HUES6 (cell line): ENCODE data around the gene SERGEF.

Experiments
- H3K27ac ChIP-seq: 2 replicates; pipeline ENCODE4 v1.7.0; 2013; ENCODE audit warnings: low read depth, mild to moderate bottlenecking, low read length, inconsistent platforms
- H3K27me3 ChIP-seq: 2 replicates; pipeline ENCODE4 v1.6.1; 2013; ENCODE audit warnings: low read length; ENCODE audit not compliant: control insufficient read depth, insufficient read depth
- H3K36me3 ChIP-seq: 2 replicates; pipeline ENCODE4 v1.6.1; 2013; ENCODE audit warnings: low read length; ENCODE audit not compliant: control insufficient read depth, insufficient read depth
- H3K4me1 ChIP-seq: 2 replicates; pipeline ENCODE4 v1.6.1; 2013; ENCODE audit warnings: low read length; ENCODE audit not compliant: control insufficient read depth, insufficient read depth
- H3K4me3 ChIP-seq: 2 replicates; pipeline ENCODE4 v1.5.1; 2013; ENCODE audit warnings: low read depth, low read length
- H3K9ac ChIP-seq: one replicate; pipeline ENCODE4 v1.6.1; 2013; ENCODE audit warnings: mild to moderate bottlenecking, low read length
- H3K9me3 ChIP-seq: 2 replicates; pipeline ENCODE4 v1.6.1; 2013; ENCODE audit warnings: low read depth, low read length; ENCODE audit not compliant: control insufficient read depth, insufficient read depth

SERGEF gene

GRCh38 chr11:18012906-18013781, at the start of gene SERGEF:
TSS of gene SERGEF (minus strand) at chr11:18013047. CDS start at chr11:18013010, 37 bp downstream.
- H3K27ac ChIP-seq, result no peak within 1 kb of the TSS
- H3K9me3 ChIP-seq, result no peaks in the 10 kb centered on the region
- H3K4me1 ChIP-seq, result peaks cover 7% of the 10 kb centered on the region
- no peaks in the 10 kb centered on the region for H3K36me3 ChIP-seq
- H3K4me3 ChIP-seq, result peak within 1 kb of the TSS; percentile 99
- H3K27me3 ChIP-seq, result peaks cover 26% of the 10 kb centered on the region
- H3K9ac ChIP-seq, result peak within 1 kb of the TSS; percentile 70

DNA sequence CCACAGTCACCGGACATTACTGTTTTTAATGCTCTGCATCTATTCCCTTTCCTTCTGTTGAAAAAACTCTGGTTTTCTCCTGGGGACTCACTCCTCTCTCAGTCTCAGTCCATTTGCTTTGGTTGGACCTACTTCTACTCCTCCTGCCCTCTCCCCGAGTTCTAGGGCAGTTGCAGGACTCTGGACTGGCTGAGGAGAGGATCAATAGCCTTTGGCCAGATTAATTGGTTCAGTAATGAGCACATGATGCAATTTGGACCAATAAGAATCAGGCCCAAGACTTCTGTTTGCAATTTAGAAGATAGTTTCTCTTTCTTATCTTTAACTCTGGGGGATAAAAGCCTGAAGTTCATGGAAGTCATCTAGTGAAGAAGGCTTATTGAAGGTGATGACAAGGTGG, 48.5 kb upstream of the SERGEF start:
- H3K9ac ChIP-seq, result no peak overlapping the region
- H3K27me3 ChIP-seq, result no peaks in the 10 kb centered on the region
- H3K9me3 ChIP-seq, result no peaks in the 10 kb centered on the region
- H3K4me3 ChIP-seq, result no peak overlapping the region
- H3K4me1 ChIP-seq, result no peaks in the 10 kb centered on the region
- no peaks in the 10 kb centered on the region for H3K36me3 ChIP-seq
- no peak overlapping the region for H3K27ac ChIP-seq

GRCh38 chr11:18056561-18057181, 43.8 kb upstream of the SERGEF start:
- Histone ChIP-seq H3K4me3 (no peak overlapping the region), H3K36me3 (no peaks in the 10 kb centered on the region), H3K27ac (no peak overlapping the region), H3K4me1 (no peaks in the 10 kb centered on the region), H3K27me3 (no peaks in the 10 kb centered on the region), H3K9me3 (no peaks in the 10 kb centered on the region), H3K9ac (no peak overlapping the region)

GRCh38 chr11:18054511-18055103, 41.8 kb upstream of the SERGEF start:
- no peaks in the 10 kb centered on the region for H3K36me3 ChIP-seq
- H3K4me1 ChIP-seq, result no peaks in the 10 kb centered on the region
- H3K9ac ChIP-seq, result no peak overlapping the region
- H3K27ac ChIP-seq, result no peak overlapping the region
- no peak overlapping the region for H3K4me3 ChIP-seq
- no peaks in the 10 kb centered on the region for H3K9me3 ChIP-seq
- H3K27me3 ChIP-seq, result no peaks in the 10 kb centered on the region

- H3K36me3 ChIP-seq, result no peaks in the 10 kb centered on the region
- no peak overlapping the region for H3K4me3 ChIP-seq
- H3K9me3 ChIP-seq, result no peaks in the 10 kb centered on the region
- no peak overlapping the region for H3K27ac ChIP-seq
- peaks cover 23% of the 10 kb centered on the region for H3K27me3 ChIP-seq
- H3K9ac ChIP-seq, result no peak overlapping the region
- H3K4me1 ChIP-seq, result no peaks in the 10 kb centered on the region
Observed at GRCh38 chr11:18050848-18051247, 38.0 kb upstream of the SERGEF start.

- Histone ChIP-seq H3K27ac (no peak within 1 kb of the TSS), H3K36me3 (no peaks in the 10 kb centered on the region), H3K9ac (no peak within 1 kb of the TSS), H3K4me1 (no peaks in the 10 kb centered on the region), H3K27me3 (peaks cover 43% of the 10 kb centered on the region), H3K9me3 (no peaks in the 10 kb centered on the region), H3K4me3 (peak within 1 kb of the TSS; percentile 38)
Observed at GRCh38 chr11:18046116-18046777, 33.4 kb upstream of the SERGEF start, which contains the start of gene TPH1. TSS of gene TPH1 (minus strand) at chr11:18046269. CDS start at chr11:18040762, 5,507 bp downstream.

DNA sequence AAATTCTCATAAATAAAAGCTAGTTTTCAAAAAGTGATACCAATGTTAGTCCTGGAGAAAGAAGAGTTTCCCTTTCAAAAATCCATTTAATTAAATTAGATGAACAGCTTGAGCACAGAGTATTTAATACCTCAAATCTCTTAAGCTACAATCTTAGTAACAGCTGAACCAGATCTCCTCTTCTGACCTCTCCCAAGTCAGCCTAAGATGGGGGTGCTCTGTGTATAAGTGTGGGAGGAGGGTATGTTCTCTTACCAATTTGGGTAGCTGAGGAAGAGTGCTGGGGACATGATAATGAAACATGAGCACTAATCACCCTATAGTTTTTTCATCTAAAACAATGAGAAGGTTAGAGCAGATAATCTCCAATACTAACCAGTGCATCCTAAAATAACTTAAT, 23.6 kb upstream of the SERGEF start:
- Histone ChIP-seq H3K27ac (no peak overlapping the region), H3K36me3 (no peaks in the 10 kb centered on the region), H3K9me3 (no peaks in the 10 kb centered on the region), H3K4me3 (no peak overlapping the region), H3K27me3 (no peaks in the 10 kb centered on the region), H3K4me1 (no peaks in the 10 kb centered on the region), H3K9ac (no peak overlapping the region)

GRCh38 chr11:18027475-18027874, 14.6 kb upstream of the SERGEF start:
- Histone ChIP-seq H3K27me3 (no peaks in the 10 kb centered on the region), H3K4me3 (no peak overlapping the region), H3K9me3 (no peaks in the 10 kb centered on the region), H3K9ac (no peak overlapping the region), H3K27ac (no peak overlapping the region), H3K36me3 (no peaks in the 10 kb centered on the region), H3K4me1 (no peaks in the 10 kb centered on the region)

DNA sequence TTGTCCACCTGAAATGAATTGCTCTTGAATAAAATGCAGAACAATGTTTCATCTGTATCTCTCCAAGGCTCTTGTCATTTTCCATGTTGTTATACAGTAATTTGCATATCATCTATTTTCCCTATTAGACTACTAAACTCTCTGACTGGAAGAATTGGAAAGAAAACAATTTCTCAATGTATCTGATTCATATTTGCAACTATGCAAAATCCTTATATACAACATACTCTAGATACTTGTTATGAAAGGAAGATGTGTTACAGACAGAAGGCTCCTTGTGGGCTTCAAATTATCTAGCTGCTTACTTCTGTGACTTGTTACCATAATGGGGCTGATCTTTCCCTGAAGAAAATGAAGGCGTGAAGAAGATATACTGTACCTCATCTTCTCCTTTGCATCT, 9.6 kb upstream of the SERGEF start:
- no peaks in the 10 kb centered on the region for H3K27me3 ChIP-seq
- no peaks in the 10 kb centered on the region for H3K36me3 ChIP-seq
- H3K9me3 ChIP-seq, result no peaks in the 10 kb centered on the region
- H3K27ac ChIP-seq, result no peak overlapping the region
- H3K4me1 ChIP-seq, result no peaks in the 10 kb centered on the region
- H3K4me3 ChIP-seq, result no peak overlapping the region
- no peak overlapping the region for H3K9ac ChIP-seq

GRCh38 chr11:18019650-18020049, 6.8 kb upstream of the SERGEF start:
- H3K36me3 ChIP-seq, result no peaks in the 10 kb centered on the region
- H3K27me3 ChIP-seq, result peaks cover 10% of the 10 kb centered on the region
- H3K4me1 ChIP-seq, result no peaks in the 10 kb centered on the region
- H3K9ac ChIP-seq, result no peak overlapping the region
- no peak overlapping the region for H3K4me3 ChIP-seq
- no peaks in the 10 kb centered on the region for H3K9me3 ChIP-seq
- no peak overlapping the region for H3K27ac ChIP-seq
